DMS79 treated with DMSO at 0.1 percent for 48 hours (cell line): Measurements from ENCODE around the gene NEU1.
"Not testable (repeated sequence)": the region's sequence is repeated elsewhere in the genome, so short reads cannot be mapped to it uniquely, and the experiment has no call there.

Experiments
- DNase-seq: peaks from one replicate; lab custom pipeline; 2025; lab: John Stamatoyannopoulos, UW

The NEU1 gene

GRCh38 chr6:31817929-31818511 lies 44.6 kb downstream of the NEU1 start:
- not testable (repeated sequence) for DNase-seq

- DNase-seq, result not testable (repeated sequence)
Measured at GRCh38 chr6:31817133-31817928, 45.3 kb downstream of the NEU1 start.

GRCh38 chr6:31815025-31815838 lies 47.4 kb downstream of the NEU1 start, which contains the start of the genes HSPA1A and HSPA1L:
Gene HSPA1A (plus strand): TSS chr6:31815543. CDS start chr6:31815757, 214 bp downstream.
Gene HSPA1L (minus strand): TSS chr6:31815283. CDS start chr6:31811972, 3,311 bp downstream.
- DNase-seq, result peak; percentile 92

- DNase-seq, result peak; percentile 95
Measured at GRCh38 chr6:31814677-31815024, 48.0 kb downstream of the NEU1 start.

- no peak for DNase-seq
Measured at GRCh38 chr6:31813465-31813849, 49.2 kb downstream of the NEU1 start.

- no peak for DNase-seq
Measured at GRCh38 chr6:31811645-31812044, 51.0 kb downstream of the NEU1 start.

- DNase-seq, result not testable (repeated sequence)
Measured at GRCh38 chr6:31808599-31808998, 54.0 kb downstream of the NEU1 start.
